Right lobe of liver (tissue), 6 donors: ENCODE measurements around the gene AKAP10. TPM values are rescaled to one million over a fixed set of nuclear protein-coding genes. Genes with fewer than 3 reads are reported as not detected.
"Not testable (repeated sequence)": the region's sequence is repeated elsewhere in the genome, so short reads cannot be mapped to it uniquely, and the experiment has no call there.

Experiments used
- ATAC-seq, 4 donors: fragments of 200-7000 bp; cut with Tn5 transposase; one replicate each; pipeline ENCODE4 v1.9.1; 2020; ENCODE audit warnings: mild to moderate bottlenecking in 4 of 4, moderate library complexity in 4 of 4
- DNase-seq, 3 donors: peaks; one replicate each; pipeline ENCODE4 v3.0.0-alpha.2; 2020
- H3K27ac ChIP-seq, 3 donors: fragments of 200-600 bp; one replicate each; pipeline ENCODE4 v1.8.0; 2022
- H3K27me3 ChIP-seq, 2 donors: fragments of 200-600 bp; one replicate each; pipeline ENCODE4 v1.8.0; 2022
- H3K36me3 ChIP-seq, 4 donors: fragments of 200-600 bp; sonication (generic) in 1 of 4; one replicate each; pipeline versions ENCODE4 v1.5.1 to v1.8.0; 2017 to 2022; ENCODE audit warnings: control low read depth in 1 of 4
- H3K4me1 ChIP-seq, 4 donors: fragments of 200-600 bp; sonication (generic) in 1 of 4; one replicate each; pipeline versions ENCODE4 v1.5.1 to v1.8.0; 2017 to 2022; ENCODE audit warnings: control low read depth in 1 of 4
- H3K4me3 ChIP-seq, 3 donors: fragments of 200-600 bp; one replicate each; pipeline ENCODE4 v1.8.0; 2022
- H3K9me3 ChIP-seq, 4 donors: fragments of 200-600 bp; sonication (generic) in 1 of 4; one replicate each; pipeline versions ENCODE4 v1.5.1 to v1.8.0; 2017 to 2022; ENCODE audit warnings: control low read depth in 1 of 4
- POLR2A ChIP-seq: fragments of 450-650 bp; IDR thresholded peaks from one replicate; pipeline ENCODE4 v1.6.1; 2017; ENCODE audit warnings: antibody characterized with exemption, mild to moderate bottlenecking
- WGBS: methylation state at CpG from one replicate; pipeline ENCODE4 v1.1.6; 2018; ENCODE audit warnings: low coverage, low lambda C conversion rate; ENCODE audit not compliant: insufficient coverage; ENCODE audit errors: missing lambda C conversion rate; 5-methylcytosine and 5-hydroxymethylcytosine counted together
- intact Hi-C, 2 donors: fragments of 100-400 bp; cut with DNase I; formaldehyde crosslinking; loops; one replicate each; pipeline versions ENCODE4 v1.11.2 to v1.14.1; 2022
- total RNA-seq, 6 experiments: library from RNA; depleted of rRNA in 2 of 6; stranded (reverse); fragments of >200 nt in 2 of 6; fragmentation: NEBNext Ultra II Directional in 3 of 6; extraction: Animal tissue kit (Norgen Biotek cat#: 25700) in 3 of 6; gene quantifications; one replicate each; pipeline versions ENCODE4 v1.1.0 to v1.2.4, GENCODE V29; 2016 to 2023
- TF ChIP-seq, protein P1 (sequence below), 4 donors: fragments of 200-600 bp in 3 of 4; fragments of 450-650 bp in 1 of 4; IDR thresholded peaks; one replicate each; pipeline versions ENCODE4 v1.5.1 to v1.8.0; 2016 to 2022; ENCODE audit warnings: antibody characterized with exemption in 4 of 4, mild to moderate bottlenecking in 2 of 4
- donor health status: DM: no; HTN: yes; CAD: no.
- donor health status: DM: no; HTN: no; CAD: no.
- donor health status: DM: no; HTN: no; CAD: no.
- donor health status: DM: no; HTN: yes; CAD: no.
- donor health status: DM: no; HTN: yes; CAD: no.

Gene AKAP10
- total RNA-seq, 6 experiments from 2014 or later = 8.6 to 13.1 (median 10.6) TPM

DNA sequence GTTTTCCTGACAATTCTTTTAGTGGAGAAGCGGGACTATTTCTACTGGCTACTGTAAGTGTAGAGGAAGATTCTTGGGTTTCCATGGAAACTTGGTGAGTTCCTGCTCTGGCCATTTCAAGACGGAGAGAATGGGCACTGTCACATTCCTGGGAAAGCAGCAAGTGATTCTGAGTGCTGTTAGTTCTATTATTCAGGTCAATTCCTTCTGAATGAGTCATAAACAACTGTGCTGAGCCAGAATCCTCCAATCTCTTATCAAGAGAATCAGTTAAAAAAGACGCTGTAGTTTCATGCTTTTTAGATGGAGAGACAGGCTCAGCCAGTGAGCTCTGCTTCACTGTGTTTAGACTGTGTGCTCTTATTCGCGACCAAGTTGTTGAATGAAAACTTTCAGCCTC is 19.6 kb downstream of the AKAP10 start:
- H3K27ac ChIP-seq = no peak overlapping the region
- peaks cover 0 to 20% (median 9%) of the 10 kb centered on the region in 4 donors for H3K4me1 ChIP-seq
- H3K4me3 ChIP-seq = no peak overlapping the region
- H3K27me3 ChIP-seq = no peaks in the 10 kb centered on the region
- DNase-seq (no peak), ATAC-seq (peak in 3 of 4 donors; percentile 44 to 79 (median 46))
- H3K36me3 ChIP-seq = peaks cover 0 to 33% (median 6%) of the 10 kb centered on the region in 4 donors
- intact Hi-C loops = no loop called here
- 63% methylated on average over 5 of the region's 5 CpGs for WGBS
- TF ChIP-seq, protein P1, sequence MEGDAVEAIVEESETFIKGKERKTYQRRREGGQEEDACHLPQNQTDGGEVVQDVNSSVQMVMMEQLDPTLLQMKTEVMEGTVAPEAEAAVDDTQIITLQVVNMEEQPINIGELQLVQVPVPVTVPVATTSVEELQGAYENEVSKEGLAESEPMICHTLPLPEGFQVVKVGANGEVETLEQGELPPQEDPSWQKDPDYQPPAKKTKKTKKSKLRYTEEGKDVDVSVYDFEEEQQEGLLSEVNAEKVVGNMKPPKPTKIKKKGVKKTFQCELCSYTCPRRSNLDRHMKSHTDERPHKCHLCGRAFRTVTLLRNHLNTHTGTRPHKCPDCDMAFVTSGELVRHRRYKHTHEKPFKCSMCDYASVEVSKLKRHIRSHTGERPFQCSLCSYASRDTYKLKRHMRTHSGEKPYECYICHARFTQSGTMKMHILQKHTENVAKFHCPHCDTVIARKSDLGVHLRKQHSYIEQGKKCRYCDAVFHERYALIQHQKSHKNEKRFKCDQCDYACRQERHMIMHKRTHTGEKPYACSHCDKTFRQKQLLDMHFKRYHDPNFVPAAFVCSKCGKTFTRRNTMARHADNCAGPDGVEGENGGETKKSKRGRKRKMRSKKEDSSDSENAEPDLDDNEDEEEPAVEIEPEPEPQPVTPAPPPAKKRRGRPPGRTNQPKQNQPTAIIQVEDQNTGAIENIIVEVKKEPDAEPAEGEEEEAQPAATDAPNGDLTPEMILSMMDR (IDR thresholded peaks at IDR 0.05) = no peak
- no peak for TF ChIP-seq POLR2A
- no peaks in the 10 kb centered on the region for H3K9me3 ChIP-seq

DNA sequence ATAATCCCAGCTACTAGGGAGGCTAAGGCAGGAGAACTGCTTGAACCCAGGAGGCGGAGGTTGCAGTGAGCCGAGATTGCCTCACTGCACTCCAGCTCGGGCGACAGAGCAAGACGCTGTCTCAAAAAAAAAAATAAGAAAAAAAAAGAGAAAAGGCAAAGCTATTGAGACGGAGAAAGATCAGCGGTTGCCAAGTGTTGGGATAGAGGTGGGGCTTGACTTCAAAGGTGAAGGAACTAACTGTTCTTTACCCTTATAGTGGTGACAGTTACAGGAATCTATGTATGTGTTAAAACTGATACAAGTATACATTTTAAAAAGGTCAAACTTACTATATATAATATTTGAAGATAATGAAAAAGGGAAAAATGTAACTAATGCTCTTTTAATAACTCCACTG is 22.5 kb downstream of the AKAP10 start:
- no peak for DNase-seq
- WGBS = 94% methylated on average over 7 of the region's 7 CpGs
- Histone ChIP-seq H3K36me3 (peaks cover 0 to 15% (median 3%) of the 10 kb centered on the region in 4 donors), H3K27ac (peak overlapping the region; percentile 64 to 71 (median 68)), H3K4me3 (no peak overlapping the region), H3K9me3 (no peaks in the 10 kb centered on the region), H3K4me1 (peaks cover 0 to 20% (median 9%) of the 10 kb centered on the region in 4 donors), H3K27me3 (no peaks in the 10 kb centered on the region)
- no peak for ATAC-seq
- TF ChIP-seq, protein P1 (IDR thresholded peaks at IDR 0.05) = no peak
- TF ChIP-seq POLR2A = no peak
- intact Hi-C loops = no loop called here

DNA sequence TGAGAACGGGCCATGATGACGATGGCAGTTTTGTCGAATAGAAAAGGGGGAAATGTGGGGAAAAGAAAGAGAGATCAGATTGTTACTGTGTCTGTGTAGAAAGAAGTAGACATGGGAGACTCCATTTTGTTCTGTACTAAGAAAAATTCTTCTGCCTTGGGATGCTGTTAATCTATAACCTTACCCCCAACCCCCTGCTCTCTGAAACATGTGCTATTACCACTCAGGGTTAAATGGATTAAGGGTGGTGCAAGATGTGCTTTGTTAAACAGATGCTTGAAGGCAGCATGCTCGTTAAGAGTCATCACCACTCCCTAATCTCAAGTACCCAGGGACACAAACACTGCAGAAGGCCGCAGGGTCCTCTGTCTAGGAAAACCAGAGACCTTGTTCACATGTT is 26.2 kb downstream of the AKAP10 start:
- intact Hi-C loops, H3K27ac ChIP-seq, DNase-seq, H3K4me3 ChIP-seq, ATAC-seq, H3K9me3 ChIP-seq, H3K27me3 ChIP-seq: not testable (repeated sequence)
- no CpG with 5 or more reads among the region's 5 CpGs for WGBS
- peaks cover 0 to 13% (median 3%) of the 10 kb centered on the region in 4 donors for H3K4me1 ChIP-seq
- H3K36me3 ChIP-seq = peaks cover 0 to 14% (median 5%) of the 10 kb centered on the region in 4 donors

DNA sequence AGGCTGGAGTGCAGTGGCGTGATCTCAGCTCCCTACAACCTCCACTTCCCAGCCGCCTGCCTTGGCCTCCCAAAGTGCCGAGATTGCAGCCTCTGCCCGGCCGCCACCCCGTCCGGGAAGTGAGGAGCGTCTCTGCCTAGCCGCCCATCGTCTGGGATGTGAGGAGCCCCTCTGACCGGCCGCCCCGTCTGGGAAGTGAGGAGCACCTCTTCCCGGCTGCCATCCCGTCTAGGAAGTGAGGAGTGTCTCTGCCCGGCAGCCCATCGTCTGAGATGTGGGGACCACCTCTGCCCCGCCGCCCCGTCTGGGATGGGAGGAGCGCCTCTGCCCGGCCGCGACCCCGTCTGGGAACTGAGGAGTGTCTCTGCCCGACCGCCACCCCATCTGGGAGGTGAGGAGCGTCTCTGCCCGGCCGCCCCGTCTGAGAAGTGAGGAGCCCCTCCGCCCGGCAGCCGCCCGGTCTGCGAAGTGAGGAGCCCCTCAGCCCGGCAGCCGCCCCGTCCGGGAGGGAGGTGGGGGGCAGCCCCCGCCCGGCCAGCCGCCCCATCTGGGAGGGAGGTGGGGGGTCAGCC is 26.9 kb downstream of the AKAP10 start:
- H3K36me3 ChIP-seq = peaks cover 0 to 17% (median 5%) of the 10 kb centered on the region in 4 donors
- H3K27me3 ChIP-seq, H3K9me3 ChIP-seq, H3K4me3 ChIP-seq, ATAC-seq, intact Hi-C loops, H3K4me1 ChIP-seq, H3K27ac ChIP-seq, DNase-seq: not testable (repeated sequence)
- WGBS = no CpG with 5 or more reads among the region's 43 CpGs

DNA sequence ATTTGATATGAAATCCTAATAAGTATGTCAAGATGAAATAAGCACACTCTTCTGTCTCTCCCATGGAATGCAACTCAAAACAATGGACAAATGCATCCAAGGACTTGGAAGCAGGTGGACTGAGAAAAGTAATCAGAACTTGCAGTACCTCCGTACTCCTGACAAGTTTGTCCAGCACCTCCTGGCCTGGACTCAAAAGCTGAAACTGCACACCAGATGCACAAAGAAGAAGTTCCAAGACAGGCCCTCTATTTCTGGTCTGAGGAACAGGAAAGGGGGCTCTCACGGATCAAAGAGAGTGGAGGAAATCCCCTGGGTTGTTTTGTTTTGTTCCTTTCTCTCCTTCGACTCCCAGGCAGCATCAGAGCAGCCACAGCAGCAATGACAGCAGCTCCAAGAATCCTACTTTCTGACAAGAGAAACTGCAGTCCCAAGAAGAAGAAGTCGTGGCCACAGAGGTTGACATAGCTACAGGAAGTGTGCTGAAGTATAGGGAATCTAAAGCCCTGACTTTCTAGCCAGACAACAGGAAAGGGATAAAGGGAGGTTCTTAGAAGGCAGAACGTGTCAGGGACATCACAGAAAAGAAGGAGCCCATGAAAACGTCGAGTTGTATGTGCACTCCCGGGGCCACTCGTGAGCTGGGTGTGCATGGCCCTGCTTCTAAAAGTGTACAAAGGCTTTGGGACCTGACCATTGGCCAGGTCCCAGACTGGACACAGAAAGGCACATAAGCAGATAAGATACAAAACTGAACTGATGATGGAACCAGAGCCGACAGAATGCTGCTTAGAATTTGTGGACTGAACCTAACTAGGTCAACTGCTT is 29.3 kb downstream of the AKAP10 start:
- 47% methylated on average over 10 of the region's 10 CpGs for WGBS
- no peaks in the 10 kb centered on the region for H3K9me3 ChIP-seq
- H3K27ac ChIP-seq = no peak overlapping the region
- H3K36me3 ChIP-seq = peaks cover 0 to 19% (median 5%) of the 10 kb centered on the region in 4 donors
- ATAC-seq (peak in 1 of 4 donors; percentile 33), DNase-seq (no peak)
- intact Hi-C loops = no loop called here
- no peak overlapping the region for H3K4me3 ChIP-seq
- H3K4me1 ChIP-seq = no peaks in the 10 kb centered on the region
- TF ChIP-seq, protein P1 (IDR thresholded peaks at IDR 0.05) = no peak
- TF ChIP-seq POLR2A = no peak
- no peaks in the 10 kb centered on the region for H3K27me3 ChIP-seq
